GM21825 (cell line): ENCODE results near the gene ATXN1.
"Not testable (repeated sequence)": the region's sequence is repeated elsewhere in the genome, so short reads cannot be mapped to it uniquely, and the experiment has no call there.

Experiments
- ATAC-seq: cut with Tn5 transposase; IDR thresholded peaks from one replicate; pipeline ENCODE4 v1.9.1; 2021; ENCODE audit warnings: mild to moderate bottlenecking, moderate library complexity; ENCODE audit not compliant: unreplicated experiment

Gene ATXN1

GRCh38 chr6:16470502-16471221 lies 290.6 kb downstream of the ATXN1 start:
- ATAC-seq: no peak

GRCh38 chr6:16468991-16469615 lies 292.2 kb downstream of the ATXN1 start:
- ATAC-seq: no peak

GRCh38 chr6:16466800-16467553 lies 294.3 kb downstream of the ATXN1 start:
- no peak for ATAC-seq

- ATAC-seq: no peak
Measured at GRCh38 chr6:16464045-16464444, 297.2 kb downstream of the ATXN1 start.

GRCh38 chr6:16463246-16463645 lies 298.0 kb downstream of the ATXN1 start:
- ATAC-seq: not testable (repeated sequence)

GRCh38 chr6:16461491-16461890 lies 299.8 kb downstream of the ATXN1 start:
- no peak for ATAC-seq

GRCh38 chr6:16459472-16459871 lies 301.8 kb downstream of the ATXN1 start:
- ATAC-seq: not testable (repeated sequence)

- no peak for ATAC-seq
Measured at GRCh38 chr6:16452348-16452747, 308.9 kb downstream of the ATXN1 start.

DNA sequence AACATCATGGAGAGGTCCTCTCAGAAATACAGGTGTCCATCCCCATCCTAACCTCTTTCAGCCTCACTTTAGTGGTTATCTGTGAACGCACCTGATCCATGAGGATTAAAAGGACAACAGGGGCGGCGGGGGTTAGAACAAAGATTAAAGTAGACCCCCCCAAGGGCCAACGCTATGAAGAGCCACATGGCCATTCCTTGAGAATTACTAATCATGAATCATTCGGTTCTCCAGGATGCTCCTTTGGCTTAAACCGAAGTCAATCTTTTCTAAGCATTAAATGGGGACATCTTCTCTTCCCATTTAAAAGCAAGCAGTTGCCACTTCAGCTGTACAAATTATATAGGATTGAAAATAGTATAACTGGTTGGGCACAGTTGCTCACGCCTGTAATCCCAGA lies 310.4 kb downstream of the ATXN1 start:
- no peak for ATAC-seq

GRCh38 chr6:16450285-16450684 lies 311.0 kb downstream of the ATXN1 start:
- ATAC-seq: no peak

DNA sequence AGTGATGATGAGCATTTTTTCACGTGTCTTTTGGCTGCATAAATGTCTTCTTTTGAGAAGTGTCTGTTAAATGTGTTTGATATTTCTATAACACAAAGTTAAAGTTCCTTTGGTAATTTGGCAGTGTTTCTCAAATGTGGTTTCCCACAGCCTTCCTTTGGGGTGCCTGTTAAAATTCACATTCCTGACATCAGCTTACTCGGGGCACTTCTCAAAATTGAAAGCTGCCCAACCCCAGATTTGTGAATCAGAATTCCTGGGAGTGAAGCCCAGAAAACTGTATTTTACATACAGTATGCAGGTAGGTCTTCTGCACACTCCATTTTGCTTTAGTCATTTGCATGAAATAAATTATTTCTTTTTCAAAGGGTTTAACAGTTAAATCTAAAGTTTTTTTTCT lies 315.0 kb downstream of the ATXN1 start:
- no peak for ATAC-seq

- ATAC-seq: no peak
Measured at GRCh38 chr6:16442031-16442430, 319.2 kb downstream of the ATXN1 start.

GRCh38 chr6:16441262-16441661 lies 320.0 kb downstream of the ATXN1 start:
- no peak for ATAC-seq

DNA sequence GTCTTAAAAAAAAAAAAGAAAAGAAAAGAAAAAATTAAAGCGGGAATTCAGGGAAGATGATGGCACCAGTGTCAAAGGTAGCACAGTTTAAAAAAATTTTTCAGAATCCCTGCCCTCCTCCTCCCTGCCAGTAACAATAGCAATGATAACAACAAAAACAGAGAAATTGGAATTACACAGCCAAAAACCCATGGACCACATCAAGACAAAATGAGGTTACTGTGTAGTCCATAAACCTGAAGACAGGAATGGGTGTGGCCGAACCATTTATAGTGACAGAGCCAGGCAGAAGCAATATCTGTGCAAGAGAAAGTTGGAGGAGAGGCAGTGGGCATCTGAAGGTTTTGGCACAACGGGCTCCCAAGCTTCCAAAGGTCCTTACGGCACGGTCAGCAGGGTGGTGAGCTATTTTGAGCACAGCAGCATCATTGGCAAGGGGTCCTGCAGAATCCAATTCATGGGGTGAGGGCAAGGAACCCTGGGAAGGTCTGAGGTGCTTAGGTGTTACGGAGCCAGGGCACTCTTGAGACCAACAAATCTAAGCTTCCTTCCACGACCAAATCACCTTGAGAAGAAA lies 320.5 kb downstream of the ATXN1 start:
- no peak for ATAC-seq

DNA sequence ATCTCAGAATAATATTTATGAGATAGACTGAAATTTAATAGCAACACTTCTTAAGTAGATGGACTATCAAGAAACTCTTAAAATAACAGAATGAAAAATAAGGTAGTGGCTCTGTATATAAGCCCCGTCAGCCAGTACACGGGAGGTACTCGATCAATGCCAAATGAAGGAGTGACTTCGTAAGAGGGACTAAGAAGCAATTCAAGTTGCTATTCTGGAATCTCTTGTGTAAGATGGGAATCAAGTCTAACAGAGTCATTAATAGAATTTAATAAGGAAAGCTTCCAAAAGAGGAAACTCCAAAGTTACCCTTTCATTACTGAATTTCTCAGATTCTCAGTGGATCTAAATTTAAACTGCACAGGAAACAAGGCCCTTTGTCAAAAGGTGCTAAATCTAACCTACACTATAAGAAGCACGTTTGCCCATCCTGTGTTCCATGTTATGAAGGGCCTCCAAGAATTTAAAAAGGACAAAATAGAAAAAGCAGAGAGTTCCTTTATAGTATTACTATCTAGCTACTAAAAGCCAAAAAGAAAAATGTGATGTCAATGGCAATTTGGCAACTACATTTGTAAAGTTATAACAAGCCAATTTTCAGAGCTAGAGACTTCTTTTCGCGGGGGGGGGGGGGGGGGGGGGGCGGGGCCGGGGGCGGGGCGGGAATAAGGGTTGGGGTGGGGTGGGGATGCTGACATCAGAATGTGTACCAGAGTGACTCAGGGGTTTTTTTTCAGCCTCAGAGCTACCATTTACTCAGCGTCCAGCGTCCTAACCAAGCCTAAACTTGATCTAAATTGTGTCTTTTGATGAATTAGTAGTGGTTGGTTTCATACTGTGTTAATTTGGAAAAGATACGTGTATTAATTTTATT lies 322.3 kb downstream of the ATXN1 start:
- peak; percentile 43 for ATAC-seq

DNA sequence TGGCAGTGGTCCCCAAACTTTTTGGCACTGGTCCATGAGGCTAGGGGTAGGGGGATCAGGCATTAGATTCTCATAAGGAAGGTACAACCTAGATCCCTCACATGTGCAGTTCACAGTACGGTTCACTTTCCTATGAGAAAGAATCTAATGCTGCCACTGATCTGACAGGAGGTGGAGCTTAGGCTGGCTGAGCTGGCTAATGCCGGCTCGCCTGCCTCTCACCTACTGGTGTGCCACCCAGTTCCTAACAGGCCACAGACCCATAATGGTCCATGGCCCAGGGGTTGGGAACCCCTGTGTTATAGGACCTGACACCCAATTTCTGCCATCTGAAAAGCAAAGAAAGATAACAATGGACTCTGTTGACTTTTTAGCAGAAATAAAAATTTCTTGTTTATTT lies 323.3 kb downstream of the ATXN1 start:
- no peak for ATAC-seq

DNA sequence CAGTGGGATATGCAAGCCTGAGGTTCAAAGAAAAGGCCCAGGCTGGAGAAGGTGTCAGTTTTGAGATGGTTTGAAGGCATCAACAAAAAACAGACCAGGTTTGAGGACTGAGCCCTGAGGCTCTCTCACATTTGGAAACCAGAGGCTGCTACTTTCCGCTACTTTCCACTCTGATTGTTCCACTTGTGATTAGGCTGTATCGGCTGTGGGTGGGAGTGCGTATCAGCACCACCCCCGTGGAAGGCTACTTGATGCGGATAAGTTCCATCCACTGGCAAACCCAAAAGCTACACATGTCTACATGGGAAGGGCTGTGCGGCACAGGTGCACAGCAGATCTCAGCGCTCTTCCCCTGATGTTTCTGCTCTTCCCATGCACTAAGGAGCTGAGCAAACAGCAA lies 324.2 kb downstream of the ATXN1 start:
- no peak for ATAC-seq

DNA sequence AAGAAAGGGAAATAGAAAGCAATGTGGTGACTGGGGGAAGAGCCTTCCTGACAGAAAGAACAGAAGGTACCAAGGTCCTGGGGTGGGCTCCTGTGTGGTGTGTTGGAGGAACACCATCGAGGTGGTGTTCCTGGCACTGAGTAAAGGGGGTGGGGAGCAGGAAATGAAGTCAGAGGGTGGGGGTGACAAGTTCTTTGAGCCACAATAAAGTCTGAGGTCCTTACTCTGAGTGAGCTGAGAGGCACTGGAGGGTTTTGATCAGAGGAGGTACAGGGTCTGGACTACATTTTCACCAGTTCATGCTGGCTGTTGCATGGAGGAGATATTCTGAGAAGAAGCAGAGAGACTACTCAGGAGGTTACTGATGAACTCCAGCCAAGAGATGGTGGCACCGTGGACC lies 324.7 kb downstream of the ATXN1 start:
- ATAC-seq: no peak

DNA sequence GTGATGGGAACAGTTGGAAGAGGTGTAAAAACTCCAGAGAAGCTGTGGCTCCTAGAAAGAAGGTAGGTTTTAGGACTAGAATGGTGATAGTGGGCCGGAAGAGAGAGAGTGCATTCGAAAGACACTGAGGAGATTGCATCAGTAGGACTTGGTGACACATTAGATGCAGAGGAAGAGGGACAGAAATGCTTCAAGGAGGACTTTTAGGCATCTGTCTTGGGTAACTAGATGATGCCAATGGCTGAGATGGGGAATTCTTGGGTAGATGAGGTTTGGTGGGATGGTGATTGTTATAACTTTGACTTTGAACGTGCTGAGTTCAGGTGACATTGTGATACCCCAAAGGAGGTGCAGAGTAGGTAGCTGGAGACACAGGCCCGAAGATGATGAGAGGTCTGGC lies 326.4 kb downstream of the ATXN1 start:
- ATAC-seq: no peak

- no peak for ATAC-seq
Measured at GRCh38 chr6:16433338-16433890, 327.8 kb downstream of the ATXN1 start.
